Erythroblast (primary cell): ENCODE measurements around the gene FEN1.

ENCODE experiments used
- GATA1 ChIP-seq: IDR thresholded peaks from 2 replicates; pipeline ENCODE4 v1.6.1; 2011; ENCODE audit warnings: low read depth, mild to moderate bottlenecking, control low read depth, low read length, moderate library complexity
- POLR2A ChIP-seq: IDR thresholded peaks from 2 replicates; pipeline ENCODE4 v1.6.1; 2011; ENCODE audit warnings: mild to moderate bottlenecking, low read length

DNA sequence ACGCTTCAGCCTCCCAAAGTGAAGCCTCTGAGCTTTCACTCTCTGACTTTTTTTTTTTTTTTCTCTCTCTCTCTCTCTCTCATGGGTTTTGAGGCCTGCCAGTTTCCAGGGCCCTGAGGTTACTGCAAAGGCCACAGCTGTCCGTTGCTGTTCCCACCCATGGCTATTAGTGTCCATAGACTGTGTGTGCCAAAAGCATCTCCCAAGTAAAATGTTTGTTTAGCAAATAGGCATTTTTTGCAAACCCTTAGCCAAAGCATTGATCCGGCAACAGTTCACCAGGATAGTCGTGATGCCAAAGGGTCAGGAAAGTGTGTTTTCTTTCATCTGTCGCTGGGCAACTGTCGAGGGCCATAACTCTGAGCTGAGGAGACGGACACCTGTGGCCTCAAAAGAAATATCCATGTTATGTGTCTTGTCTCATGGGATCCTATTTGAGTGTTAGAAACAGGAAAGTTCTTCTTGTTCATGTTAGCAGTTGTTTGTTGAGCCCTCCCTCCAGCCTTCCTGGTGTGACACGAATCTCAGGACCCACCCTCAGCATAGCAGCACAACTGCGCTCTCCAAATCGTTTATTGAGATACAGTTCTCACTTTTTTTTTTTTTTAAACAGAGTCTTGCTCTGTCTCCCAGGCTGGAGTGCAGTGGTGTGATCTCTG is 53.8 kb downstream of the FEN1 start:
- no peak for TF ChIP-seq POLR2A
- no peak for TF ChIP-seq GATA1
